Umbilical cord (tissue), 2 donors: Measurements from ENCODE around the gene SMIM35. TPM values are rescaled to one million over a fixed set of nuclear protein-coding genes. Genes with fewer than 3 reads are reported as not detected.
A peak's percentile ranks its signal among the peaks of the same experiment; 100 is the strongest.
"Not testable (repeated sequence)": the region's sequence is repeated elsewhere in the genome, so short reads cannot be mapped to it uniquely, and the experiment has no call there.

Experiments used
- DNase-seq: peaks from one replicate; pipeline ENCODE4 v3.0.0-alpha.2; 2015; ENCODE audit warnings: low spot score
- total RNA-seq: library from RNA; depleted of rRNA; stranded (reverse); fragments of >200 nt; gene quantifications from one replicate; pipeline ENCODE4 v1.2.3, GENCODE V29; 2014; ENCODE audit warnings: low replicate concordance; ENCODE audit not compliant: insufficient read depth

Gene SMIM35
- total RNA-seq, 1 donor from 2014 or later, result 1.4 TPM

DNA sequence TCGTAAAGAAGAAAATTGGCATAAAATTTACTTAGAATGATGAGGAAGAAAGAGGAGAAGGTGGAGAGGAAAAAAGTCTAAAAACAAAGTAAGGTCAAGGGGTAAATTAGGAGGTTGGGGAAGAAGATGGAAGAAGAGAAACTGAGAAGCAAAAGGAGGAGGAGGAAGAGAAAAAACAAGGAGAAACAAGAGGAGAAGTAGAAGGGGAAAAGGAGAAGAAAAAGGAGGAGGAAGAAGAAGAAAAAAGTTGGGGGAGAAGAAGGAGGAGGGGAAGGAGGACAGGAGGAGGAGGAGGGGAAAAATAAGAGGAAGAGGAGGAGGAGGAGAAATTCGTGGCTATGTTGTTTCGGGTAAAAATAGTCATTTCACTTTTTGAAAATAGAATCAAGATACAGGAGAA lies 58.1 kb downstream of the SMIM35 start:
- no peak for DNase-seq

DNA sequence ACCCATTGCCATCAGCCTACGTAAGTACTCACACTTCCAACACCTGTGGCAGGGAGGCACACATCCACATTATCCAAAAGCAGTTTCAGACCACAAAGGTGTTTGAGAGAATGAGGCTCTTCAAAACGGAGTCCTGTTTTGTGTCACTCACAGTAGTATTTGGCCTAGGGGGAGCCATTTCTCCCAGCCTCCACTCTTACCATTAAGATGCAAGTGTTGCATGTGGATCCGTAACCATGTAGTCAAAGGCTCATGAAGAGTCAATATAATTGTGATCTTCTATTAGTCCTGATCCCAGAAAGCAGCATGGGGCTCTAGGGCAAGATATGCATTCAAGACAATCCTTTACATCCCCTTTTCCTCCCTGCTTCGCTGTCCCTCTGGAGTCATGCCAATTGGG lies 59.1 kb downstream of the SMIM35 start:
- DNase-seq, result no peak

GRCh38 chr11:118021146-118021545 lies 65.6 kb downstream of the SMIM35 start:
- no peak for DNase-seq

DNA sequence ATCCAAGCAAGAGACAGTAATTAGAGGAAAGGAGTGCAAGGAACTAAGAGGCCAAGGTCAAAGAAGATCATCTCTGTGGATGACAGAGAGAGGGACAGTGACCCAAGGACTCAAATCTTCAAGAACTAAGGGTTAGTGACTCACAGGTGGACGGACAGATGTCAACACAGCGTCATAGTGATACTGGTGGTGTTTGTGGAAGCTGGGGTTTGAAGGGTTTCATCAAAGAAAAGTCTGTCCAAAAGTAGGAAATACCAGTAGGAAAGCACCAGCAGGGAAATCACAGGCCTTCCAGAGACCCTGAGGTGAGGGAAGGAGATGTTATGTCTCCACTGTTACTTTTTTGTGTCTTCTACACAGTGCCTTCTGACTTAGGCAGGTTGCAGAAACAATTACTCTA lies 68.4 kb downstream of the SMIM35 start:
- DNase-seq, result no peak

DNA sequence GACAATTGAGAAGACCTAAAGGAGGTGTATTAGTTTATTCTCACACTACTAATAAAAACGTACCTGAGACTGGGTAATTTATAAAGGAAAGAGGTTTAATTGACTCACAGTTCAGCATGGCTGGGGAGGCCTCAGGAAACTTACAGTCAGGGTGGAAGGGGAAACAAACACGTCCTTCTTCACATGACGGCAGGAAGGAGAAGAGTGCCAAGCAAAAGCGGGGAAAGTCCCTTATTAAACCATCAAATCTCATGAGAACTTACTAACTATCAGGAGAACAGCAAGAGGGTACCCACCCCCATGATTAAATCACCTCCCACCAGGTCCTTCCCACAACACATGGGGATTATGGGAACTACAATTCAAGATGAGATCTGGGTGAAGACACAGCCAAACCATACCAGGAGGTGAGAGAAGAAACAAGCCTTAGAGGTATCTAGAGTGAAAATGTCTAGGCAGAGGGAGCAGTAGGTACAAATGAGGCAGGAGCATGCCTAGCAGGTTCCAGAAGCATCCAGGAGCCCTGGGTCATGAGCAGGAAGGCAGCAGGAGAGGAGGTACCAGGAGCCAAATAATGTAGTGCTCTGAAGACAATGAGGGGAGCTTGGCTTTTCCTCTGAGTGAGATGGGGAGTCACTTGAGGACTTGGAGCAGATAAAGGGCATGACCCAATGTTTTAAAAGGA lies 69.0 kb downstream of the SMIM35 start:
- DNase-seq, result no peak

- DNase-seq, result no peak
Observed at GRCh38 chr11:118017111-118017510, 69.7 kb downstream of the SMIM35 start.

DNA sequence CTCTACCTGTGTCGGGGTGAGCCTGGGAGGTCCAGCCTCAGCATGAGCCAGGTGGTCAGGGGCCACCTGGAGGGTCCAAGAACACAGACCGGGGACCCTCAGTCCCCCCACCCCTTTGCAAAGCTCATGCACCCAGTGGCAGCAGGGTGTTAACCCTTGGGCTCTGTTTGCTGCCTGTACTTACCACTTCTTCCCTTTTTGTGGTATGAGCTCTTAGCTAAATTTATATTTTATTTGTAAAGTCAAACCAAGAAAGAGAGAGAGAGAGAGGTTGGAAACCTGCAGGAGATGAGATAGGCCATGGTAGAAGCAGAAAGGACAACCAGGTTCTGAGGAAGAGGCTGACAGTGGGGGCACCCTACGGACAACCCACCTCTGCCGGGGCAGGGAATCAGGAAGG lies 70.7 kb downstream of the SMIM35 start:
- no peak for DNase-seq

- no peak for DNase-seq
Observed at GRCh38 chr11:118015385-118015841, 71.3 kb downstream of the SMIM35 start.

DNA sequence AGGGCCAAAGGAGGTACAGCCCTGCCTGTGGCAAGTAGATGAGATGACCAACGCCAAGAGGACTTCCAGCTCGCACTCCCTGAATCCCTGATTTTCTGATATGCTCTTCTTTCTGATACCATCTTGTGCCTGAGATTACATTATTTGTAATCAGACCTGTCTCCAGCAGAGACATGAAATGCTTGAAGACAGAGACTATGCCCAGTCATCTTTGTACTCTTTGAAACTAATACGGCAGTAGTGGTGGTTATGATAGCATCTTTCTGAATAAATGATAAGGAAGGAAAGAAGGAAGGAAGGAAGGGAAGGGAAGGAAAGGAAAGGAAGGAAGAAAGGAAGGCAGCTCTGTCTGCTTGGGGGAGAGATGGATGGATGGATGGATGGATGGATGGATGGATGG lies 72.7 kb downstream of the SMIM35 start:
- DNase-seq, result no peak

DNA sequence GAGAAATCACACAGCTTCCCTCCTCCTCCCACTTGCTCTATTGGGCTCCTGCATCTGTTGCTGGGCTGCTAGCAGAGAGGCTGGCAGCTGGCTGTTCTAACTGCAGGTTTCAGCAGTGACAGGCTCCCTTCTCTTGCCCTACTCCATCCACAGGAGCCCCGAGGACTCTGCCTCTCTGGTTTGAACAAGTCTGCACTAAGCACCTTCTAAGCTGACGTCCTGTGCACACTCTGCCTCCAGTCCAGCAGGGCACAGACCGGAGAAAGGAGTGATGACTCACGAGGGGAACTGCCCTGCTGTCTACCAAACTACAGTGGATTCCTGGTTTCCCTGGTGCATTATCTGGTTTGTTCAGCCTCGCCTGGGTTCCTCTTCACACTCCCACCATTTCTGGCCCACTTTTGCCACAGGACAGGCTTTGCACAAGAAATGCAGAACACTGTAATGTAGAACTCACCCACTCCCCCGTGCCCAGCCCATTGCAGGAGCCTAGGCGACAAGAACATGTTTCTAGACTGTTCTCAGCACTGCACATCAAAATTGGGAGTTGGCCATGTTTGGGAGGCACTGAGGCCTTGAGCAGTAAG lies 74.6 kb downstream of the SMIM35 start:
- peak; percentile 66 for DNase-seq

DNA sequence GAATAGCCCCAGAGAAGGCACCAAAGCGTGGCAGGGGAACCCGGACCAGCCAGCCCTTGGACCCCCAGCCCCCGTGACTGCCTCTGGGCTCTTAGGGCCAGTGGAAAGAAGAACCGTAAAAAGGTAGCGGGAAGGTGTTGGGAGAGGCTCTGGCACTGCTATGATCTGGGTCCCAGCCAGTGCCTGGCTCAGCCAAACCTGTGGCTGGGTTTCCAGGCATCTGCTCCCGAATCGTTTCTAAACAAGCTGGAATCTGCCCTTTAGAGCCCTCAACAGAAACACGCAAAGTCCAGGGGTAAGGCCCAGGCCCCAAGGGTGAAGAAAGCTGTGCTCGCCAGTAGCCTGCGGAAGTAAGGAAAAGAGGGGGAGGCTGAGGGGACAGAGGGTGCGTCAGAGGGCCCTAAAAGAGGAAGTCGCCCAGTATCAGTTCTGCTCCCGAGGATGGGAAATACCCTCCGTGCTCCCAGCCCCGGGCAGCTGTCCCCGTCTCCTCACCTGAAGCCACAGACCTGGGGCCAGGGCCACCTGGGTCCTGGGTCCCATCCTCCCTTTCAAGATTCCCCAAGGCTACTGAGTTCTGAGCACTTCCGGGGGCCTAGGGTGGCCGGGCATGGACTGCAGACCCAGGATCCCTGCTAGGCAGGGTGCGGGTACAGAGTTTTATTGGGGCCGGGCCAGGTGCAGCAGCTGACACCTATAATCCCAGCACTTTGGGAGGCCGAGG lies 75.9 kb downstream of the SMIM35 start:
- DNase-seq, result peak; percentile 43

- no peak for DNase-seq
Observed at GRCh38 chr11:118009864-118010737, 76.7 kb downstream of the SMIM35 start.

DNA sequence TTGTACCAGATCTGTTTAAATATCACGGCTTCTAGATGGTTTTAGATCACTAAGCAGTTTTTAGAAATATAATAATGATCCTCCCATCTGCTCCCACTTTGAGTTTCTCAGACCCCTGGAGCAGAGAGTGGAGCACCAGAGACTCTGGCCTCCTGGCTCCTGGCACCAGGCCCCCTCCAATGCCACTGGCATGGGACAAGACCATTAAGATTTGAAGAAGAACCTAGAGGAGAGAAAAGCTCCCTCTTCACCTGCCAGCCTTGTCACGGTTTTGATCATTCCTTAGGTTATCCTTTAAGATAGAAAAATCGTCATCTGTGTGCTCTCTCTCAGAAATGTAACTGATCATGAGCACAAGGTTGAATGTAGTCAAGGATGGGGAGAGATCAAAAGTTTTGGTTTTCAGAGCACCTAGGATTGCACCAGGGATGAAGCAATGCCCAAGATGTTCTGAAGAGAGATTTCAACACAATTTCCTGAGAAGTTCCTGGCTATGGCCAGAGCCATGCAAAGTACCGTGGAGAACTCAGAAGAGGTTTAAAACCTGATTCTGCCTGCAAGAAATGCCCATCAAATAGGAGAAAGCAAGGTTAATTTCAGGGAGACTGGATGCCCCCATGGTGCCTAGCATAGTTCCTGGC lies 78.4 kb downstream of the SMIM35 start:
- DNase-seq, result no peak

DNA sequence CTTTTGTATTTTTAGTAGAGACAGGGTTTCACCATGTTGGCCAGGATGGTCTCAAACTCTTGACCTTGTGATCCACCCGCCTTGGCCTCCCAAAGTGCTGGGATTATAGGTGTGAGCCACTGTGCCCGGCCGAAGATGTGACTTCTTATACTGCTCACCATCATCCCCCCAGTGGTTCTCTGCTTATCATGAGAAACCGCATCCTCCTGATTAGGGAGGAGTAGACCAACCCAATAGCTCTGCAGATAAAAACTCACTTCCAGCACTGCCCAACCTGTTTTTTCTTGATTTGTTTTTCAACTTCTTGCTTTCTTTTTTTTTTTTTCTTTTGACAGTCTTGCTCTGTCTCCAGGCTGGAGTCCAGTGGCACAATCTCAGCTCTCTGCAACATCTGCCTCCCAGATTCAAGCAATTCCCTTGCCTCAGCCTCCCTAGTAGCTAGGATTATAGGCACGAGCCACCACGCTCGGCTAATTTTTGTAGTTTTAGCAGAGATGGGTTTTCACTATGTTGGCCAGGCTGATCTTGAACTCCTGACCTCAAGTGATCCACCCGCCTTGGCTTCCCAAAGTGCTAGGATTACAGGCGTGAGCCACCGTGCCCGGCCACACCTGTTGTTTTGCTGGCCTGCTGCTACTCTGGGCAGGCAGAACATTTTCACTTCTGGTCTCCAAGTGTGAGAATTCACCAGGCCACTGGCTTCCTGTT lies 79.0 kb downstream of the SMIM35 start:
- not testable (repeated sequence) for DNase-seq

DNA sequence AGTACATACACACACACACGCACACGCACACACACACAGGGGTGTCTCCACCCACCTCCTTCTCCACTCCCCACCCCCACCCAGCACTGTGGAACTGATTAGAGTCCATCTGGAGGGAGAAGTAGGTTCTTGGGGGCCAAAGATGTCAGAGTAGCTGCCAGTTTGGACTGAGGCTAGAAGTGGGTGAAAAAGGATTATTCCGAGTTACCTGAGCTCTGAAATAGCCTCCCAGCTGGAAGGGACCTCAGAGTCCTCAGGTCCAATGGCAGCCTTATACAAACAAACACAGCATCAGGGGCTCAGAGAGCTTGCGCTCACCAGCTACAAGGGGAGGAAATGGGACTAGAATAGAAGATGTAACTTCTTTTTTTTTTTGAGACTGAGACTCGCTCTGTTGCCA lies 79.7 kb downstream of the SMIM35 start:
- no peak for DNase-seq

DNA sequence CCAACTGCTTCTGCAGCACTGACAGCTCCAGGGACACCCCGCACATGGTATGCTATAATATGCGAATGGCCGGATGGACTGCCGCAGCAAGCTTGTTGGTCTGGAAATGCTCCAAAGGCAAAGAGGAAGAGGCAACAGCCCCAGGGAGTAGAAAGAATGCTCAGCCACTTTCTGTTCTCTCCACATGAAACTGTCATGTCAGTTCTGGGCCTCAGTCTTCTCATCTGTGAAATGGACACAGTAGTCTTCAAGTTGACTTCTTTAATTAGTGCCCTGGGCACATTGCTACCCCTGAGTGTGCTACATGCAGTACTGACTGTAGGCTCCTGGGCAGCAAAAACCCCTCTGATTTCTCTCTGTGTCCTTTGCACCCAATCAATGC lies 80.6 kb downstream of the SMIM35 start:
- peak; percentile 21 for DNase-seq

DNA sequence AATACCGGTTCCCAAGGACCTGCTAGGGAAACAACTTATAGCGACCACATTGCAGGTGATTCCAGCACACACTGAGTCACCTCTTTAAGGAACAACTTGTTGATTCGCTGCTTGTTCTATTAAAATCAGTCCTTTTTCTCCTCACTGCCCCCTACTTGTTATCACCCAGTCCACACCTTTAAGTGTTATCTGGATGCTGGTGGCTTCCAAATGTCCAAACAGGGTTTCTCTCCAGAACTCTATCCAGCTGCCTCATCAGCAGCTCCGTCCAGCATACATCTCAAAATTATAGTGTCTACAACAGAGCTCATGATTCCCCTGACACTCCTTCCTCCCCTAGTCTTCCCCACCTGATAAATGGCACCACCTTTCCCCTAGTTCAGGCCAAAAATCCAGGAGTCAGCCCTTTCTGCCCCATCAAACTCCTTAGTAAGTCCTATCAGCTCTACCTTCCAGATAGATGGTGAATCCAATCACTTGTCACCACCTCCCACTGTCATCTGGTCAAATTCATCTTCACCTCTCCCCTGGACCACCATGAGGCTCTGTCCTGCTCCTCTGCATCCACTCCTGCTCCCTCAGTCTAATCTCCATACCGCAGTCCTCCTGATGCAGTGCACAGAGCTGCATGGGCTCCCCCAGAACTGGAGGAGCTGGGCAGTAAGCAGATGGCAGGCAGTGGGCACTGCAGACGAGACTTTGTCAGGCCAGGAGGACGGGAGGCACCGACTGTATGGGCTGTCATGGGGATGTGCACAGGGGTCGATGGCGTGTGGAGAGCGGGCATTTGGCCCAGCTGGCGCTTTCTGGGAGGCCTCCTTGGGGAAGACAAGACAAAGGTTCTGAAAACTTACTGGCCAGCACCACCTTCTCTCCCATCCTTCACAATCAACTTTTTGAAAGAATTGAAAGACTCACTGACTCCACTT lies 81.3 kb downstream of the SMIM35 start:
- no peak for DNase-seq

- no peak for DNase-seq
Observed at GRCh38 chr11:118004543-118005223, 82.1 kb downstream of the SMIM35 start.

DNA sequence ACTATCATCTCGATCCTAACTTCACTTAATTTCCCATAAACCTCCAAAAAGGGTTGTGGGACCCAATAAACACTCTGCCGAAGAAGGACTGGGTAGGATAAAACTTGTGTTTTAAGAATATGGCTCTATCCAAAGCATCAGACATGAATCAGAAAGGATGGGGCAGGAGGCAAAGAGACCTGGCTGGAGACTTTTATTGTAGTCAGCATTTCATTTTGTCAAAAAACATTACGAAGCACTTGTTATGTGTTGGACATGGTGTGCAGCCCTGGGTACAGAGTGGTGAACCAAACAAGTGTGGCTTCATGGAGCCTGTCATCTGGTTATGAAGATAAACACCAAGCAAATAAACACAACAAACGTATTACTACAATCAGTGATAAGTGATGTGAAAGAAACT lies 83.3 kb downstream of the SMIM35 start:
- no peak for DNase-seq
